ENCODE results near the gene MCM7.

MCM7 gene

GRCh38 chr7:100066953-100067352, 34.2 kb downstream of the MCM7 start:
- TF ChIP-seq CTCF (IDR thresholded peaks at IDR 0.05; ENCODE audit: low read length, missing control alignments) = no peak
- DNase-seq (ENCODE audit: low read depth) = no peak
- H3K4me3 ChIP-seq (replicated peaks; ENCODE audit: low read depth, low read length) = no peak overlapping the region

GRCh38 chr7:100065452-100066186, 35.6 kb downstream of the MCM7 start:
- H3K4me3 ChIP-seq (replicated peaks; ENCODE audit: low read depth, low read length) = no peak overlapping the region
- peak; percentile 94 for DNase-seq (ENCODE audit: low read depth)
- no peak for TF ChIP-seq CTCF (IDR thresholded peaks at IDR 0.05; ENCODE audit: low read length, missing control alignments)

- no peak for TF ChIP-seq CTCF (IDR thresholded peaks at IDR 0.05; ENCODE audit: low read length, missing control alignments)
- no peak overlapping the region for H3K4me3 ChIP-seq (replicated peaks; ENCODE audit: low read depth, low read length)
- DNase-seq (ENCODE audit: low read depth) = no peak
Observed at GRCh38 chr7:100064162-100064561, 37.0 kb downstream of the MCM7 start.

- no peak overlapping the region for H3K4me3 ChIP-seq (replicated peaks; ENCODE audit: low read depth, low read length)
- no peak for TF ChIP-seq CTCF (IDR thresholded peaks at IDR 0.05; ENCODE audit: low read length, missing control alignments)
- no peak for DNase-seq (ENCODE audit: low read depth)
Observed at GRCh38 chr7:100063376-100063775, 37.8 kb downstream of the MCM7 start.

- no peak for TF ChIP-seq CTCF (IDR thresholded peaks at IDR 0.05; ENCODE audit: low read length, missing control alignments)
- no peak for DNase-seq (ENCODE audit: low read depth)
- no peak overlapping the region for H3K4me3 ChIP-seq (replicated peaks; ENCODE audit: low read depth, low read length)
Observed at GRCh38 chr7:100061518-100062193, 39.5 kb downstream of the MCM7 start.

GRCh38 chr7:100059251-100059739, 41.9 kb downstream of the MCM7 start:
- no peak for DNase-seq (ENCODE audit: low read depth)
- TF ChIP-seq CTCF (IDR thresholded peaks at IDR 0.05; ENCODE audit: low read length, missing control alignments) = no peak
- H3K4me3 ChIP-seq (replicated peaks; ENCODE audit: low read depth, low read length) = no peak overlapping the region

Data from fibroblast of pulmonary artery (primary cell).